ENCODE data around the gene MYBBP1A.

DNA sequence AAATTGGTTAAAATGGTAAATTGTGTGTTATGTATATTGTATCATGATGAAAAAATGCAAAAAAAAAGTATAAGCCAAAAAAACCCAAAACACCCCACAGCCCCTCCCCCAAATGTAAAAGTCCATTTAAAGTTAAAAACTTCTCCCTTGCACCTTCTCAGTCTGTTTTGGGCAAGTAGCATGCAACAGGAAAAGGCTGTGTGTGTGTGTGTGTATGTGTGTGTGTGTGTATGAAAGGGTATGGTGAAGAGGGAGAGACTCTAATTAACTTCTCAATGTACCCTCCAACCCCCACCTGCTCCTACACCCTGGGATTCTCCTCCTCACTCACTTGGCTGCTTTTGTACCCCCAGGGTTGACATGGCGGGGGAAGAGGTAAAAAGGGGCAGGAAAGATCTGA is 14.4 kb upstream of the MYBBP1A start:
- no peak for TF ChIP-seq EZH2phosphoT487 (IDR thresholded peaks at IDR 0.05; ENCODE audit: borderline replicate concordance, low read length)
- TF ChIP-seq, protein P1, sequence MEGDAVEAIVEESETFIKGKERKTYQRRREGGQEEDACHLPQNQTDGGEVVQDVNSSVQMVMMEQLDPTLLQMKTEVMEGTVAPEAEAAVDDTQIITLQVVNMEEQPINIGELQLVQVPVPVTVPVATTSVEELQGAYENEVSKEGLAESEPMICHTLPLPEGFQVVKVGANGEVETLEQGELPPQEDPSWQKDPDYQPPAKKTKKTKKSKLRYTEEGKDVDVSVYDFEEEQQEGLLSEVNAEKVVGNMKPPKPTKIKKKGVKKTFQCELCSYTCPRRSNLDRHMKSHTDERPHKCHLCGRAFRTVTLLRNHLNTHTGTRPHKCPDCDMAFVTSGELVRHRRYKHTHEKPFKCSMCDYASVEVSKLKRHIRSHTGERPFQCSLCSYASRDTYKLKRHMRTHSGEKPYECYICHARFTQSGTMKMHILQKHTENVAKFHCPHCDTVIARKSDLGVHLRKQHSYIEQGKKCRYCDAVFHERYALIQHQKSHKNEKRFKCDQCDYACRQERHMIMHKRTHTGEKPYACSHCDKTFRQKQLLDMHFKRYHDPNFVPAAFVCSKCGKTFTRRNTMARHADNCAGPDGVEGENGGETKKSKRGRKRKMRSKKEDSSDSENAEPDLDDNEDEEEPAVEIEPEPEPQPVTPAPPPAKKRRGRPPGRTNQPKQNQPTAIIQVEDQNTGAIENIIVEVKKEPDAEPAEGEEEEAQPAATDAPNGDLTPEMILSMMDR (IDR thresholded peaks at IDR 0.05; ENCODE audit: low read depth, low read length, poor library complexity, severe bottlenecking) = no peak

Measured in DOHH2 (cell line).